ENCODE measurements around the gene PPP1R1B. TPM values are rescaled to one million over a fixed set of nuclear protein-coding genes. Genes with fewer than 3 reads are reported as not detected.

The PPP1R1B gene
- total RNA-seq, 1 donor from 2014 or later: not detected

- H3K4me1 Mint-ChIP-seq: peaks cover 25% of the 10 kb centered on the region
- peaks cover 2% of the 10 kb centered on the region for H3K27me3 Mint-ChIP-seq (ENCODE audit: insufficient read depth, low read depth)
- no peak overlapping the region for H3K4me2 ChIP-seq
- TF ChIP-seq EZH2phosphoT487 (IDR thresholded peaks at IDR 0.05) (no peak), EZH2 (IDR thresholded peaks at IDR 0.05) (no peak), CTCF (IDR thresholded peaks at IDR 0.05) (no peak)
- H3K4me3 Mint-ChIP-seq: no peak overlapping the region
- no peak overlapping the region for H2AFZ ChIP-seq (replicated peaks)
- H3K27ac Mint-ChIP-seq: no peak overlapping the region
- no peak overlapping the region for H3K9ac ChIP-seq
- H3K9me3 ChIP-seq (ENCODE audit: low read depth): no peaks in the 10 kb centered on the region
- H3K4me3 ChIP-seq: no peak overlapping the region
- H3K36me3 ChIP-seq: no peaks in the 10 kb centered on the region
- H3K27me3 ChIP-seq: no peaks in the 10 kb centered on the region
- peaks cover 9% of the 10 kb centered on the region for H3K36me3 Mint-ChIP-seq
- peaks cover 8% of the 10 kb centered on the region for H3K79me2 ChIP-seq (ENCODE audit: low read depth)
- H3K4me1 ChIP-seq: peaks cover 15% of the 10 kb centered on the region
- H4K20me1 ChIP-seq (ENCODE audit: low read depth): peaks cover 31% of the 10 kb centered on the region
- no peak overlapping the region for H3K27ac ChIP-seq
- no peaks in the 10 kb centered on the region for H3K9me3 Mint-ChIP-seq
- DNase-seq (ENCODE audit: low spot score): no peak
- peaks cover 5% of the 10 kb centered on the region for H3F3A ChIP-seq (ENCODE audit: low read depth)
Observed at GRCh38 chr17:39658760-39659159, 32.0 kb downstream of the PPP1R1B start.

- no peaks in the 10 kb centered on the region for H3K36me3 ChIP-seq
- H2AFZ ChIP-seq (replicated peaks): no peak overlapping the region
- peaks cover 24% of the 10 kb centered on the region for H3K4me1 Mint-ChIP-seq
- H3K9ac ChIP-seq: no peak overlapping the region
- H3K9me3 ChIP-seq (ENCODE audit: low read depth): no peaks in the 10 kb centered on the region
- no peak overlapping the region for H3K27ac Mint-ChIP-seq
- H3K79me2 ChIP-seq (ENCODE audit: low read depth): peaks cover 3% of the 10 kb centered on the region
- H3K4me1 ChIP-seq: peaks cover 16% of the 10 kb centered on the region
- DNase-seq (ENCODE audit: low spot score): no peak
- no peak overlapping the region for H3K4me2 ChIP-seq
- no peaks in the 10 kb centered on the region for H3K9me3 Mint-ChIP-seq
- H3K36me3 Mint-ChIP-seq: peaks cover 11% of the 10 kb centered on the region
- H3F3A ChIP-seq (ENCODE audit: low read depth): peaks cover 9% of the 10 kb centered on the region
- H4K20me1 ChIP-seq (ENCODE audit: low read depth): peaks cover 32% of the 10 kb centered on the region
- no peak overlapping the region for H3K4me3 ChIP-seq
- H3K4me3 Mint-ChIP-seq: no peak overlapping the region
- TF ChIP-seq CTCF (IDR thresholded peaks at IDR 0.05) (no peak), EZH2 (IDR thresholded peaks at IDR 0.05) (no peak), EZH2phosphoT487 (IDR thresholded peaks at IDR 0.05) (no peak)
- peaks cover 2% of the 10 kb centered on the region for H3K27me3 Mint-ChIP-seq (ENCODE audit: insufficient read depth, low read depth)
- no peak overlapping the region for H3K27ac ChIP-seq
- no peaks in the 10 kb centered on the region for H3K27me3 ChIP-seq
Observed at GRCh38 chr17:39659279-39660010, 32.7 kb downstream of the PPP1R1B start.

DNA sequence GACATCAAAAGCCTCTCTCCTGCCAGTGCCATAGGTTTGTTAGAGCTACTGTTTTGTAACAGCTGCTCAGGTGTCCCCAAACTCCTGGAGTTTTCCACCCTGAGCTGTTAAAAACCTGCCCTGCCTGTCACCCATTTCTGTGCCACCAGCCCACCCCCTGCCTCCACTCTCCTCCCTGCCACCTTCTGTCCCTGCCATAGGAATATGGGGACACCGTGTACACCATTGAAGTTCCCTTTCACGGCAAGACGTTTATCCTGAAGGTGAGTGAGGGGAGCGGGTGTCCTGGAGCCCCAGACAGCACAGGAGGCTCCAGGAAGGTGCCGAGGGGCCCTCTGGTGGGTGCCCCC lies 33.2 kb downstream of the PPP1R1B start:
- no peak overlapping the region for H3K27ac ChIP-seq
- H3K9me3 Mint-ChIP-seq: no peaks in the 10 kb centered on the region
- H3K27me3 ChIP-seq: peaks cover 2% of the 10 kb centered on the region

More for the DNA sequence above, 33.2 kb downstream of the PPP1R1B start:
- peaks cover 35% of the 10 kb centered on the region for H4K20me1 ChIP-seq (ENCODE audit: low read depth)
- H3K4me3 Mint-ChIP-seq: no peak overlapping the region
- no peak for DNase-seq (ENCODE audit: low spot score)
- H3K27ac Mint-ChIP-seq: no peak overlapping the region
- H3K36me3 Mint-ChIP-seq: peaks cover 6% of the 10 kb centered on the region
- H3F3A ChIP-seq (ENCODE audit: low read depth): peaks cover 9% of the 10 kb centered on the region
- H3K4me1 ChIP-seq: peaks cover 13% of the 10 kb centered on the region
- no peak overlapping the region for H3K4me3 ChIP-seq
- H3K4me1 Mint-ChIP-seq: peaks cover 19% of the 10 kb centered on the region
- H3K79me2 ChIP-seq (ENCODE audit: low read depth): no peaks in the 10 kb centered on the region
- H2AFZ ChIP-seq (replicated peaks): no peak overlapping the region
- no peak overlapping the region for H3K9ac ChIP-seq
- H3K4me2 ChIP-seq: no peak overlapping the region
- no peaks in the 10 kb centered on the region for H3K9me3 ChIP-seq (ENCODE audit: low read depth)
- no peak for TF ChIP-seq EZH2 (IDR thresholded peaks at IDR 0.05)
- no peak for TF ChIP-seq CTCF (IDR thresholded peaks at IDR 0.05)
- TF ChIP-seq EZH2phosphoT487 (IDR thresholded peaks at IDR 0.05): no peak
- no peaks in the 10 kb centered on the region for H3K36me3 ChIP-seq
- H3K27me3 Mint-ChIP-seq (ENCODE audit: insufficient read depth, low read depth): peaks cover 2% of the 10 kb centered on the region
